Fibroblast of lung (primary cell): ENCODE results near the gene DNAL4. TPM values are rescaled to one million over a fixed set of nuclear protein-coding genes. Genes with fewer than 3 reads are reported as not detected.

ENCODE experiments used
- DNase-seq, 2 donors: peaks; one replicate each; pipeline versions ENCODE4 v3.0.0 to v3.0.0-alpha.2; 2010; ENCODE audit warnings: low read depth in 2 of 2
- H2AFZ ChIP-seq: 2 replicates; pipeline ENCODE4 v1.5.1; 2012; ENCODE audit warnings: low read length, control low read depth, inconsistent platforms
- H3K27ac ChIP-seq: 2 replicates; pipeline ENCODE4 v1.5.1; 2011; ENCODE audit warnings: low read length, control low read depth; ENCODE audit not compliant: insufficient read depth
- H3K27me3 ChIP-seq: 2 replicates; pipeline ENCODE4 v1.5.1; 2011; ENCODE audit warnings: mild to moderate bottlenecking, low read length; ENCODE audit not compliant: control insufficient read depth, insufficient read depth
- H3K36me3 ChIP-seq: 2 replicates; pipeline ENCODE4 v1.5.1; 2011; ENCODE audit warnings: low read length; ENCODE audit not compliant: control insufficient read depth, insufficient read depth
- H3K4me1 ChIP-seq: 2 replicates; pipeline ENCODE4 v1.5.1; 2011; ENCODE audit warnings: low read length; ENCODE audit not compliant: control insufficient read depth, insufficient read depth; ENCODE audit errors: extremely low read depth
- H3K4me2 ChIP-seq: 2 replicates; pipeline ENCODE4 v1.5.1; 2011; ENCODE audit warnings: low read length, control low read depth; ENCODE audit not compliant: insufficient read depth; ENCODE audit errors: extremely low read depth
- H3K4me3 ChIP-seq, 4 experiments: fragments of 200-600 bp in 1 of 4; sonication (generic) in 1 of 4; replicated peaks in 1 of 4; 2 replicates each; pipeline ENCODE4 v1.5.1; 2011 to 2016; ENCODE audit warnings: low read length in 4 of 4, low read depth in 3 of 4, mild to moderate bottlenecking in 3 of 4, control low read depth in 2 of 4, inconsistent platforms in 1 of 4, mixed read lengths in 1 of 4; ENCODE audit not compliant: insufficient read depth in 1 of 4; ENCODE audit errors: control extremely low read depth in 1 of 4
- H3K79me2 ChIP-seq: 2 replicates; pipeline ENCODE4 v1.5.1; 2012; ENCODE audit warnings: mild to moderate bottlenecking, low read length, inconsistent platforms; ENCODE audit not compliant: control insufficient read depth, insufficient read depth
- H3K9ac ChIP-seq: 2 replicates; pipeline ENCODE4 v1.5.1; 2011; ENCODE audit warnings: mild to moderate bottlenecking, low read length, control low read depth; ENCODE audit not compliant: insufficient read depth
- H3K9me3 ChIP-seq: 2 replicates; pipeline ENCODE4 v1.5.1; 2012; ENCODE audit warnings: low read depth, low read length; ENCODE audit not compliant: control insufficient read depth, insufficient read depth
- H4K20me1 ChIP-seq: 2 replicates; pipeline ENCODE4 v1.5.1; 2011; ENCODE audit warnings: low read length; ENCODE audit not compliant: control insufficient read depth, insufficient read depth; ENCODE audit errors: extremely low read depth
- EZH2 ChIP-seq: IDR thresholded peaks from 2 replicates; pipeline ENCODE4 v1.5.1; 2012; ENCODE audit warnings: low read length, control low read depth, mild to moderate bottlenecking; ENCODE audit errors: missing control alignments
- polyA plus RNA-seq, 2 donors: library from polyadenylated mRNA; depleted of rRNA in 1 of 2; stranded (reverse) in 1 of 2; unstranded in 1 of 2; fragments of >200 nt; gene quantifications; 2 replicates each; pipeline ENCODE4 v1.2.1, GENCODE V29; 2011 to 2012; ENCODE audit warnings: missing spikeins in 1 of 2
- total RNA-seq: library from RNA; depleted of rRNA; stranded (reverse); fragments of >200 nt; gene quantifications from 2 replicates; pipeline ENCODE4 v1.2.1, GENCODE V29; 2014
- TF ChIP-seq, protein P1 (sequence below), 2 donors: IDR thresholded peaks in 1 of 2; conservative IDR thresholded peaks in 1 of 2; 1 replicate in 1 of 2; 2 replicates in 1 of 2; pipeline ENCODE4 v1.5.1; 2011 to 2012; ENCODE audit warnings: low read length in 2 of 2, control low read depth in 1 of 2, inconsistent platforms in 1 of 2, low read depth in 1 of 2, mild to moderate bottlenecking in 1 of 2

The DNAL4 gene
- total and polyA plus RNA-seq, 2 donors (not counting 1 experiment from before 2014, with no cell fraction given): 13.3 to 25.1 TPM

GRCh38 chr22:38740116-38740723 lies 53.7 kb downstream of the DNAL4 start:
- no peaks in the 10 kb centered on the region for H3K9me3 ChIP-seq
- H2AFZ ChIP-seq: no peak overlapping the region
- no peaks in the 10 kb centered on the region for H3K4me1 ChIP-seq
- no peaks in the 10 kb centered on the region for H4K20me1 ChIP-seq
- H3K9ac ChIP-seq: no peak overlapping the region
- no peak overlapping the region for H3K4me2 ChIP-seq
- DNase-seq: no peak
- H3K27me3 ChIP-seq: no peaks in the 10 kb centered on the region
- no peaks in the 10 kb centered on the region for H3K79me2 ChIP-seq
- no peak overlapping the region for H3K27ac ChIP-seq
- TF ChIP-seq, protein P1, sequence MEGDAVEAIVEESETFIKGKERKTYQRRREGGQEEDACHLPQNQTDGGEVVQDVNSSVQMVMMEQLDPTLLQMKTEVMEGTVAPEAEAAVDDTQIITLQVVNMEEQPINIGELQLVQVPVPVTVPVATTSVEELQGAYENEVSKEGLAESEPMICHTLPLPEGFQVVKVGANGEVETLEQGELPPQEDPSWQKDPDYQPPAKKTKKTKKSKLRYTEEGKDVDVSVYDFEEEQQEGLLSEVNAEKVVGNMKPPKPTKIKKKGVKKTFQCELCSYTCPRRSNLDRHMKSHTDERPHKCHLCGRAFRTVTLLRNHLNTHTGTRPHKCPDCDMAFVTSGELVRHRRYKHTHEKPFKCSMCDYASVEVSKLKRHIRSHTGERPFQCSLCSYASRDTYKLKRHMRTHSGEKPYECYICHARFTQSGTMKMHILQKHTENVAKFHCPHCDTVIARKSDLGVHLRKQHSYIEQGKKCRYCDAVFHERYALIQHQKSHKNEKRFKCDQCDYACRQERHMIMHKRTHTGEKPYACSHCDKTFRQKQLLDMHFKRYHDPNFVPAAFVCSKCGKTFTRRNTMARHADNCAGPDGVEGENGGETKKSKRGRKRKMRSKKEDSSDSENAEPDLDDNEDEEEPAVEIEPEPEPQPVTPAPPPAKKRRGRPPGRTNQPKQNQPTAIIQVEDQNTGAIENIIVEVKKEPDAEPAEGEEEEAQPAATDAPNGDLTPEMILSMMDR (conservative IDR thresholded peaks at IDR 0.05 in 1 of 2, IDR thresholded peaks at IDR 0.05 in 1 of 2; ENCODE audit: low read depth in 1 of 2, low read length in 2 of 2): no peak
- peaks cover 63% of the 10 kb centered on the region for H3K36me3 ChIP-seq
- H3K4me3 ChIP-seq: no peak overlapping the region

- Histone ChIP-seq H2AFZ (no peak overlapping the region), H3K4me1 (no peaks in the 10 kb centered on the region), H3K4me2 (no peak overlapping the region), H3K27me3 (no peaks in the 10 kb centered on the region), H3K9ac (no peak overlapping the region), H3K27ac (no peak overlapping the region), H3K9me3 (no peaks in the 10 kb centered on the region), H4K20me1 (no peaks in the 10 kb centered on the region), H3K79me2 (no peaks in the 10 kb centered on the region), H3K4me3 (no peak overlapping the region), H3K36me3 (peaks cover 60% of the 10 kb centered on the region)
- no peak for DNase-seq
- no peak for TF ChIP-seq EZH2
- TF ChIP-seq, protein P1 (conservative IDR thresholded peaks at IDR 0.05 in 1 of 2, IDR thresholded peaks at IDR 0.05 in 1 of 2; ENCODE audit: low read depth in 1 of 2, low read length in 2 of 2): no peak
These were observed 54.5 kb downstream of the DNAL4 start for GRCh38 chr22:38739300-38740055.

- no peak for TF ChIP-seq EZH2
- TF ChIP-seq, protein P1 (conservative IDR thresholded peaks at IDR 0.05 in 1 of 2, IDR thresholded peaks at IDR 0.05 in 1 of 2; ENCODE audit: low read depth in 1 of 2, low read length in 2 of 2): no peak
- H3K4me3 ChIP-seq: no peak overlapping the region
- no peak overlapping the region for H3K27ac ChIP-seq
- no peak overlapping the region for H2AFZ ChIP-seq
- no peaks in the 10 kb centered on the region for H4K20me1 ChIP-seq
- H3K27me3 ChIP-seq: no peaks in the 10 kb centered on the region
- no peaks in the 10 kb centered on the region for H3K9me3 ChIP-seq
- H3K79me2 ChIP-seq: no peaks in the 10 kb centered on the region
- no peak for DNase-seq
- no peak overlapping the region for H3K9ac ChIP-seq
- peaks cover 4% of the 10 kb centered on the region for H3K4me1 ChIP-seq
- H3K36me3 ChIP-seq: peaks cover 63% of the 10 kb centered on the region
- no peak overlapping the region for H3K4me2 ChIP-seq
These were observed 55.4 kb downstream of the DNAL4 start for GRCh38 chr22:38738475-38739070.
